Endodermal cell (in vitro differentiated cells): ENCODE data around the gene EXPH5. TPM values are rescaled to one million over a fixed set of nuclear protein-coding genes. Genes with fewer than 3 reads are reported as not detected.

Experiments used
- DNase-seq: peaks from one replicate; pipeline ENCODE4 v3.0.0-alpha.2; 2017
- H3K27ac ChIP-seq: 2 replicates; pipeline ENCODE4 v1.5.1; 2013; ENCODE audit warnings: mild to moderate bottlenecking, low read depth, low read length, moderate library complexity
- H3K27me3 ChIP-seq: 2 replicates; pipeline ENCODE4 v1.6.1; 2013; ENCODE audit warnings: mild to moderate bottlenecking, low read length, moderate library complexity; ENCODE audit not compliant: insufficient read depth, control insufficient read depth, poor library complexity, severe bottlenecking
- H3K36me3 ChIP-seq: 2 replicates; pipeline ENCODE4 v1.7.0; 2013; ENCODE audit warnings: mild to moderate bottlenecking, low read length, moderate library complexity; ENCODE audit not compliant: control insufficient read depth, insufficient read depth
- H3K4me1 ChIP-seq: one replicate; pipeline ENCODE4 v1.7.0; 2013; ENCODE audit warnings: low read length; ENCODE audit not compliant: control insufficient read depth, insufficient read depth
- H3K4me3 ChIP-seq: 2 replicates; pipeline ENCODE4 v1.5.1; 2013; ENCODE audit warnings: mild to moderate bottlenecking, low read length, moderate library complexity
- H3K9ac ChIP-seq: 2 replicates; pipeline ENCODE4 v1.6.1; 2013; ENCODE audit warnings: mild to moderate bottlenecking, low read length, moderate library complexity; ENCODE audit not compliant: poor library complexity, severe bottlenecking; ENCODE audit errors: extremely low read depth
- H3K9me3 ChIP-seq: 2 replicates; pipeline ENCODE4 v1.6.1; 2013; ENCODE audit warnings: mild to moderate bottlenecking, low read length, moderate library complexity; ENCODE audit not compliant: control insufficient read depth
- H3K27ac Mint-ChIP-seq: 2 replicates; pipeline ENCODE4 v1.8.0; 2020; ENCODE audit warnings: mixed read lengths
- H3K27me3 Mint-ChIP-seq: 2 replicates; pipeline ENCODE4 v1.8.0; 2021; ENCODE audit warnings: mild to moderate bottlenecking, mixed read lengths; ENCODE audit not compliant: insufficient read depth
- H3K36me3 Mint-ChIP-seq: 2 replicates; pipeline ENCODE4 v1.8.0; 2020; ENCODE audit warnings: low read depth, mixed read lengths
- H3K4me1 Mint-ChIP-seq: 2 replicates; pipeline ENCODE4 v1.8.0; 2020; ENCODE audit warnings: mixed read lengths
- H3K4me3 Mint-ChIP-seq: 2 replicates; pipeline ENCODE4 v1.8.0; 2020; ENCODE audit warnings: mild to moderate bottlenecking, moderate library complexity, mixed read lengths
- H3K9me3 Mint-ChIP-seq: 2 replicates; pipeline ENCODE4 v1.8.0; 2020; ENCODE audit warnings: mild to moderate bottlenecking, mixed read lengths
- WGBS, 2 experiments: methylation state at CpG; one replicate each; pipeline versions ENCODE4 v1.1.5 to v1.1.7; 2013; ENCODE audit warnings: missing lambda C conversion rate in 2 of 2, mixed read lengths in 1 of 2; ENCODE audit not compliant: insufficient coverage in 1 of 2, insufficient read length in 1 of 2; 5-methylcytosine and 5-hydroxymethylcytosine counted together
- total RNA-seq, 2 donors: library from RNA; stranded (reverse); fragmentation: NEBNext Ultra II Directional in 1 of 2; extraction: Animal tissue kit (Norgen Biotek cat#: 25700) in 1 of 2; gene quantifications; 2 replicates in 1 of 2; 3 replicates in 1 of 2; pipeline ENCODE4 v1.2.1, GENCODE V29; 2021
- TF ChIP-seq, protein P1 (sequence below): fragments of 200-600 bp; sonication (generic); conservative IDR thresholded peaks from 2 replicates; pipeline ENCODE4 v1.5.0; 2021; ENCODE audit warnings: antibody characterized with exemption, mild to moderate bottlenecking

The EXPH5 gene
- total RNA-seq, 2 donors from 2014 or later: 4.8 to 6.4 TPM

DNA sequence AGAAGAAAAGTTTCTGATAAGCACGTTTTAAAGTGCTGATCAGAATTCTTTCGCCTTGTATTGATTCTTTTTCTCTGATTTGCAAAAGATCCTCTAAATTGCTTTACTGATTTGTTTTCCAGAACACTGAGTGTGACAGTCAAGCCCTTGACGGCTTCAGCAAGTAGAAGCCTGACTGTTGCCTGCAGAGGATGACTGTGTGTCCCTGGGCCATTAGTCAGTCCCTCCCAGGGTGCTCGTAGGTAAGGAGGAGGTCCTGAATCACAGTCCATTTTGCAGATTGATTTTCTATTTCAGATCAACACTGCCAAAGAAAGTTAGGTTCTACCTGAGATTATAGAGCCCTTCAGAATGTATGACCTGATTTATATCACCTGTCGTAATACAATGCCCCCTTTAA lies 56.8 kb downstream of the EXPH5 start:
- H3K27ac Mint-ChIP-seq: no peak overlapping the region

DNA sequence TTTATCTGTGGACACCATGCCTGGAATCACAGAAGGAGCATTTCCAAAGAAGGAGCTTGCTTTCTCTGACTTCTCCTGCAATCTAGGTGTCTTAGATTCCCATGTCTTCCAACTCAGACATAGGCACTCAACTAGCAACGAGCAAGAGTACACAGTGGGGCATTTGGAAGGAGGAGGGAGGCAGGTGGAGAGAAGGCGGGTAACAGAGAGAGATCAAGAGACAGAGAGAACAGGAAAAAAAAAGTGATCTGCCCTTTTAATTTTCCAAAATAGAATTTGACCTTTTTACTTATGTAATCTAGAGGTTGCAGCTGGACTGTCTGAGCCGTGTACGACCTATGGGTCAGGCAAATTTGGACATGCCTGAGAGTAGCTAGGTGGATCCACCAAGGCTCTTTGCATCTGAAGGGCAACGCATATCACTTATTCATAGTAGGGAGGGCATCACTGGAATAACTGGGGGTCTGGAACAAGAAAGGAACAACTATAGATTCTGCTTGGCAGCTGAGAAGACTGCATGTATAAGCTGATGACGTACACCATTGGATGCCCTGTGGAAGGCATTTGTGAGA lies 58.1 kb downstream of the EXPH5 start:
- H3K4me3 ChIP-seq: no peak overlapping the region
- H3K36me3 Mint-ChIP-seq: no peaks in the 10 kb centered on the region
- no peaks in the 10 kb centered on the region for H3K9me3 Mint-ChIP-seq
- no peaks in the 10 kb centered on the region for H3K27me3 Mint-ChIP-seq
- H3K27ac Mint-ChIP-seq: no peak overlapping the region
- TF ChIP-seq, protein P1, sequence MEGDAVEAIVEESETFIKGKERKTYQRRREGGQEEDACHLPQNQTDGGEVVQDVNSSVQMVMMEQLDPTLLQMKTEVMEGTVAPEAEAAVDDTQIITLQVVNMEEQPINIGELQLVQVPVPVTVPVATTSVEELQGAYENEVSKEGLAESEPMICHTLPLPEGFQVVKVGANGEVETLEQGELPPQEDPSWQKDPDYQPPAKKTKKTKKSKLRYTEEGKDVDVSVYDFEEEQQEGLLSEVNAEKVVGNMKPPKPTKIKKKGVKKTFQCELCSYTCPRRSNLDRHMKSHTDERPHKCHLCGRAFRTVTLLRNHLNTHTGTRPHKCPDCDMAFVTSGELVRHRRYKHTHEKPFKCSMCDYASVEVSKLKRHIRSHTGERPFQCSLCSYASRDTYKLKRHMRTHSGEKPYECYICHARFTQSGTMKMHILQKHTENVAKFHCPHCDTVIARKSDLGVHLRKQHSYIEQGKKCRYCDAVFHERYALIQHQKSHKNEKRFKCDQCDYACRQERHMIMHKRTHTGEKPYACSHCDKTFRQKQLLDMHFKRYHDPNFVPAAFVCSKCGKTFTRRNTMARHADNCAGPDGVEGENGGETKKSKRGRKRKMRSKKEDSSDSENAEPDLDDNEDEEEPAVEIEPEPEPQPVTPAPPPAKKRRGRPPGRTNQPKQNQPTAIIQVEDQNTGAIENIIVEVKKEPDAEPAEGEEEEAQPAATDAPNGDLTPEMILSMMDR: no peak
- no peaks in the 10 kb centered on the region for H3K27me3 ChIP-seq
- 89 to 91% methylated on average over 4 to 6 of the region's 6 CpGs for WGBS, 2 experiments
- H3K36me3 ChIP-seq: peaks cover 9% of the 10 kb centered on the region
- H3K9me3 ChIP-seq: no peaks in the 10 kb centered on the region
- no peak for DNase-seq
- no peak overlapping the region for H3K4me3 Mint-ChIP-seq
- H3K4me1 Mint-ChIP-seq: peaks cover 13% of the 10 kb centered on the region
- H3K9ac ChIP-seq: no peak overlapping the region
- no peaks in the 10 kb centered on the region for H3K4me1 ChIP-seq
- no peak overlapping the region for H3K27ac ChIP-seq

More for the DNA sequence above, 56.8 kb downstream of the EXPH5 start:
- no peak for DNase-seq
- no peak overlapping the region for H3K4me3 ChIP-seq
- no peak overlapping the region for H3K9ac ChIP-seq
- H3K27me3 ChIP-seq: no peaks in the 10 kb centered on the region
- no peak overlapping the region for H3K27ac ChIP-seq
- 88 to 90% methylated on average over 3 to 5 of the region's 5 CpGs for WGBS, 2 experiments
- no peaks in the 10 kb centered on the region for H3K4me1 ChIP-seq
- Mint-ChIP-seq H3K36me3 (no peaks in the 10 kb centered on the region), H3K4me1 (peaks cover 13% of the 10 kb centered on the region), H3K9me3 (no peaks in the 10 kb centered on the region), H3K4me3 (no peak overlapping the region), H3K27me3 (no peaks in the 10 kb centered on the region)
- H3K36me3 ChIP-seq: peaks cover 14% of the 10 kb centered on the region
- TF ChIP-seq, protein P1: no peak
- H3K9me3 ChIP-seq: no peaks in the 10 kb centered on the region

DNA sequence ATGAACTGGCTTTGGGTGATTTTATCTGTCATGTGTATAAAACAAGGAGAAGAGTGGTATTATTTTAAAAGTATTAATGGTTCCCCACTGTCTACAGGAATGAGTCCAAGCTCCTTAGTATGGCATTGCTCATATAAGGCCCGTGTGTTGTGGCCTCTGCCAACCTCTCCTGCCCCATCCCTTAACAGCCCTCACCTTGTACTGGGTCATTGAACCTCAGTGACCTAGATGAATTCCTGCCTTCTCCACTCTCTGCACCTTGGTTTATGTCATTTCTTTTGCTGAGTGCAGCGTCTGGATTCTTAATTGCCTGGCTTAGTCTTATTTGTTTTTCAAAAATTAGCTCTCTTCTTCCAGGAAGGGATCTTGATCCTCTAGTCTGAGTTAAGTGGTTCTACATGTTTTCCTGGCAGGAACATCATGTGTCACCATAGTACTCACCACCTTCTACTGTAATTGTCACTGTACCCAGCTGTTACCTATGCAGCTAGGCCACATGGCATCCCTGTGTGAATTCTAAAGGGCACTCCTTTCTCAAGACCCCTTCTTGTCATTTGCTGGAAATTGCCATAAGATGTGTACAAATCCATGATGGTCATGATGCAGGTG lies 59.2 kb downstream of the EXPH5 start:
- H3K9me3 ChIP-seq: no peaks in the 10 kb centered on the region
- no peak for DNase-seq
- H3K4me1 ChIP-seq: no peaks in the 10 kb centered on the region
- H3K27ac Mint-ChIP-seq: no peak overlapping the region
- no peak overlapping the region for H3K27ac ChIP-seq
- H3K27me3 ChIP-seq: no peaks in the 10 kb centered on the region
- 90 to 97% methylated on average over 2 of the region's 2 CpGs for WGBS, 2 experiments
- no peak overlapping the region for H3K9ac ChIP-seq
- H3K4me3 ChIP-seq: no peak overlapping the region
- no peaks in the 10 kb centered on the region for H3K27me3 Mint-ChIP-seq
- H3K9me3 Mint-ChIP-seq: no peaks in the 10 kb centered on the region
- peaks cover 9% of the 10 kb centered on the region for H3K36me3 ChIP-seq
- TF ChIP-seq, protein P1: no peak
- no peak overlapping the region for H3K4me3 Mint-ChIP-seq
- peaks cover 13% of the 10 kb centered on the region for H3K4me1 Mint-ChIP-seq
- H3K36me3 Mint-ChIP-seq: no peaks in the 10 kb centered on the region
